ENCODE measurements around the gene TMEM145. TPM values are rescaled to one million over a fixed set of nuclear protein-coding genes. Genes with fewer than 3 reads are reported as not detected.

Gene TMEM145
- polyA plus RNA-seq, 1 donor from 2014 or later, result 30.9 TPM

- no peaks in the 10 kb centered on the region for H3K36me3 ChIP-seq (ENCODE audit: insufficient read depth, low read length)
- no peaks in the 10 kb centered on the region for H4K20me1 ChIP-seq (ENCODE audit: insufficient read depth)
- no peaks in the 10 kb centered on the region for H3F3A ChIP-seq (ENCODE audit: insufficient read depth, low read length, poor library complexity, severe bottlenecking)
- no peaks in the 10 kb centered on the region for H3K9me3 ChIP-seq (ENCODE audit: low read length)
- no peak overlapping the region for H3K4me3 ChIP-seq (ENCODE audit: low read length)
- H3K27me3 ChIP-seq (ENCODE audit: insufficient read depth, low read depth, low read length), result no peaks in the 10 kb centered on the region
- H3K27ac ChIP-seq (ENCODE audit: low read length), result no peak overlapping the region
- H3K4me2 ChIP-seq (ENCODE audit: low read length), result no peak overlapping the region
- H3K9me2 ChIP-seq (ENCODE audit: insufficient read depth, low read length), result no peaks in the 10 kb centered on the region
- no peaks in the 10 kb centered on the region for H3K79me2 ChIP-seq (replicated peaks; ENCODE audit: insufficient read depth, low read length)
- no peak overlapping the region for H3K9ac ChIP-seq (ENCODE audit: low read length)
- no peak overlapping the region for H2AFZ ChIP-seq (ENCODE audit: low read depth, low read length)
- TF ChIP-seq CTCF (IDR thresholded peaks at IDR 0.05; ENCODE audit: poor library complexity, severe bottlenecking) (no peak), SMC3 (conservative IDR thresholded peaks at IDR 0.05; ENCODE audit: poor library complexity) (no peak), EZH2 (IDR thresholded peaks at IDR 0.05; ENCODE audit: borderline replicate concordance, insufficient read depth, low read length, poor library complexity, severe bottlenecking) (no peak), MXI1 (conservative IDR thresholded peaks at IDR 0.05; ENCODE audit: poor library complexity, severe bottlenecking) (no peak), EP300 (conservative IDR thresholded peaks at IDR 0.05; ENCODE audit: poor library complexity, severe bottlenecking) (no peak), TAF1 (IDR thresholded peaks at IDR 0.05; ENCODE audit: low read depth) (no peak), RAD21 (conservative IDR thresholded peaks at IDR 0.05) (no peak), REST (IDR thresholded peaks at IDR 0.05; ENCODE audit: borderline replicate concordance) (no peak), POLR2AphosphoS5 (IDR thresholded peaks at IDR 0.05) (no peak)
These were observed 47.9 kb downstream of the TMEM145 start for GRCh38 chr19:42360787-42361544.

- H3K9me3 ChIP-seq (ENCODE audit: low read length), result no peaks in the 10 kb centered on the region
- H3K27ac ChIP-seq (ENCODE audit: low read length), result no peak overlapping the region
- TF ChIP-seq POLR2AphosphoS5 (IDR thresholded peaks at IDR 0.05) (no peak), REST (IDR thresholded peaks at IDR 0.05; ENCODE audit: borderline replicate concordance) (no peak)
- H4K20me1 ChIP-seq (ENCODE audit: insufficient read depth), result no peaks in the 10 kb centered on the region
- H3K79me2 ChIP-seq (replicated peaks; ENCODE audit: insufficient read depth, low read length), result no peaks in the 10 kb centered on the region
- H3K4me2 ChIP-seq (ENCODE audit: low read length), result no peak overlapping the region
- H3F3A ChIP-seq (ENCODE audit: insufficient read depth, low read length, poor library complexity, severe bottlenecking), result no peaks in the 10 kb centered on the region
- H3K9ac ChIP-seq (ENCODE audit: low read length), result no peak overlapping the region
- no peak overlapping the region for H3K4me3 ChIP-seq (ENCODE audit: low read length)
- no peaks in the 10 kb centered on the region for H3K27me3 ChIP-seq (ENCODE audit: insufficient read depth, low read depth, low read length)
- no peaks in the 10 kb centered on the region for H3K36me3 ChIP-seq (ENCODE audit: insufficient read depth, low read length)
- H2AFZ ChIP-seq (ENCODE audit: low read depth, low read length), result no peak overlapping the region
- no peaks in the 10 kb centered on the region for H3K9me2 ChIP-seq (ENCODE audit: insufficient read depth, low read length)
These were observed 48.4 kb downstream of the TMEM145 start for GRCh38 chr19:42361545-42361910.
